ENCODE measurements around the gene ENKUR. TPM values are rescaled to one million over a fixed set of nuclear protein-coding genes. Genes with fewer than 3 reads are reported as not detected.

ENKUR gene
- total RNA-seq, 1 experiment from 2014 or later = not detected

DNA sequence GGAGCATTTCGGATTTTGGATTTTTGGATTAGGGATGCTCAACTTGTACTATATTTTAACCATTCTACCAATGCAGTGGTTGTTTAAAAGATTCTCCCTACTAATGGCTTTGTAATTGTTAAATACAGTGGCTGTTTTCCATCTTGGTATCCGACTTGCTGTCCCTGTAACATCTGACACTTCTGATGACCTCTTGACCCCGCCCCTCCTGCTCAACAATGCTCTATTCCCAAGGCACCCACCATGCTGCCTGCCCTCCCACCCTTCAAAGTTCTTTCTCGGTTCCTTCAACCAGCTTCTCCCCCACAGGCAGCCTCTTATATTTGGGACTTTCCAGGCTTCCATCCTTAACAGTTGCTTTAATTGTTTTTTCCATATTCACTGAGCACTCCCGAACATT lies 65.5 kb downstream of the ENKUR start:
- Histone ChIP-seq H3F3A (ENCODE audit: low read length, unreplicated experiment) (no peaks in the 10 kb centered on the region), H3K9me2 (replicated peaks; ENCODE audit: low read length) (no peaks in the 10 kb centered on the region), H3K27me3 (ENCODE audit: low read length) (no peaks in the 10 kb centered on the region), H2AFZ (ENCODE audit: low read length) (no peak overlapping the region), H3K4me1 (ENCODE audit: insufficient read depth, low read length) (peaks cover 39% of the 10 kb centered on the region), H3K27ac (ENCODE audit: low read length) (no peak overlapping the region), H3K4me3 (ENCODE audit: low read length) (no peak overlapping the region), H3K79me2 (ENCODE audit: low read length) (no peaks in the 10 kb centered on the region), H3K4me2 (ENCODE audit: low read length) (no peak overlapping the region), H3K36me3 (ENCODE audit: low read depth, low read length) (no peaks in the 10 kb centered on the region), H3K9ac (ENCODE audit: low read length) (no peak overlapping the region), H3K9me3 (ENCODE audit: low read length) (no peaks in the 10 kb centered on the region), H4K20me1 (ENCODE audit: low read length) (no peaks in the 10 kb centered on the region)
- TF ChIP-seq EZH2phosphoT487 (IDR thresholded peaks at IDR 0.05; ENCODE audit: borderline replicate concordance, low read length) (no peak), EZH2 (IDR thresholded peaks at IDR 0.05; ENCODE audit: low read length, unreplicated experiment) (no peak), CTCF (conservative IDR thresholded peaks at IDR 0.05; ENCODE audit: low read depth, low read length) (no peak)
- BruUV-seq (replicated peaks) = no TSS peak
- CTCF ChIA-PET = no interaction called here
- intact Hi-C loops (cut with micrococcal nuclease) = no loop called here
- DNase-seq (no peak), ATAC-seq (no peak)
- POLR2A ChIA-PET (ENCODE audit: unreplicated experiment) = no interaction called here

- no peaks in the 10 kb centered on the region for H3K79me2 ChIP-seq (ENCODE audit: low read length)
- H3K36me3 ChIP-seq (ENCODE audit: low read depth, low read length) = no peaks in the 10 kb centered on the region
- H3K27me3 ChIP-seq (ENCODE audit: low read length) = no peaks in the 10 kb centered on the region
- no peak for DNase-seq
- no peaks in the 10 kb centered on the region for H4K20me1 ChIP-seq (ENCODE audit: low read length)
- no TSS peak for BruUV-seq (replicated peaks)
- H3K9me2 ChIP-seq (replicated peaks; ENCODE audit: low read length) = no peaks in the 10 kb centered on the region
- no peaks in the 10 kb centered on the region for H3K9me3 ChIP-seq (ENCODE audit: low read length)
- no peak overlapping the region for H3K4me3 ChIP-seq (ENCODE audit: low read length)
- no peak for TF ChIP-seq EZH2 (IDR thresholded peaks at IDR 0.05; ENCODE audit: low read length, unreplicated experiment)
- TF ChIP-seq CTCF (conservative IDR thresholded peaks at IDR 0.05; ENCODE audit: low read depth, low read length) = no peak
- CTCF ChIA-PET = no interaction called here
- no peak overlapping the region for H2AFZ ChIP-seq (ENCODE audit: low read length)
- peaks cover 47% of the 10 kb centered on the region for H3K4me1 ChIP-seq (ENCODE audit: insufficient read depth, low read length)
- no peak for ATAC-seq
- no peaks in the 10 kb centered on the region for H3F3A ChIP-seq (ENCODE audit: low read length, unreplicated experiment)
- H3K27ac ChIP-seq (ENCODE audit: low read length) = no peak overlapping the region
- H3K9ac ChIP-seq (ENCODE audit: low read length) = no peak overlapping the region
- intact Hi-C loops (cut with micrococcal nuclease) = loop anchor here (5.0 kb wide), 2 partner anchors 82 to 102 kb away; no protein-coding TSS in a partner anchor
- POLR2A ChIA-PET (ENCODE audit: unreplicated experiment) = no interaction called here
- no peak overlapping the region for H3K4me2 ChIP-seq (ENCODE audit: low read length)
These were observed 66.3 kb downstream of the ENKUR start for GRCh38 chr10:24949616-24950015.

DNA sequence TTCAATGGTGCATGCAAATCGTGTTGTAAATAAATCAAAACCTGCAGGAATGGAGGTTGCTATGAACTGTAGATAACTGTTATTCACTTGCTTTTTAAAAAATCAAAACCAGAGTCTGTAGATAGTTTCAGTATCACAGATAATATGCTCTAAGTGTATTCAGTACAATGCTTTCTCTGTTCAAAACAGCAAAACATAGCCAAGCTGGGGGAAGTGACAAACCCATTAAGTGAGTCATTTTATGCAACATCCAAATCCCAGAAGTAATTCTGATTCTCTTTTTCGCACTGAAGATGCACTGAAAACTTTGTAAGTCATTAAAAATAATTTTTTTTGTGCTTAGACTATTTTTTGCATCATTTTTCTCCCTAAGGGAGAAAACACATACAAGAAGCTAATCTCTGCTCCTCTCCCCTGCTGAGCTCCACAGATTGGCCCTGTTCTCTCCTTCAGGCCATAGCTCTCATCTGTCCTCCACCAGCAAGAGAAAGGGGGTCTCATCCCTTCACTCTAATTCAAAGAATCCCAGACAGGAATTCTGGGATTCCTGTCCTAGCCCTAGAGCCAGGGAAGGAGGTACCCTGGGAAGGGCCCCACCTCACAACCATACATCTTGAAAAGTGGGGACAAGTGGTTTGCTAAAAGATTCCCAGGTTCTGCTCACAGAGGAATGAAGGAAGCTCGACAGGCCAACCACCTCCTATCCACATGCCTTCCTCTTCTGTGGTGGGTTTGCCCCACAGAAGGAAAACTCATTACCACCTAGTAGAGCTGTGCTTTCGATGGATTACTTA lies 68.5 kb downstream of the ENKUR start:
- Histone ChIP-seq H3K27ac (ENCODE audit: low read length) (peak overlapping the region; percentile 83), H3K79me2 (ENCODE audit: low read length) (no peaks in the 10 kb centered on the region), H3F3A (ENCODE audit: low read length, unreplicated experiment) (no peaks in the 10 kb centered on the region), H3K36me3 (ENCODE audit: low read depth, low read length) (no peaks in the 10 kb centered on the region), H3K4me2 (ENCODE audit: low read length) (peak overlapping the region; percentile 63), H3K9ac (ENCODE audit: low read length) (peak overlapping the region; percentile 42; the same call in 1 of the 2 replicates), H4K20me1 (ENCODE audit: low read length) (no peaks in the 10 kb centered on the region), H3K27me3 (ENCODE audit: low read length) (no peaks in the 10 kb centered on the region), H3K9me3 (ENCODE audit: low read length) (no peaks in the 10 kb centered on the region), H3K4me1 (ENCODE audit: insufficient read depth, low read length) (peaks cover 42% of the 10 kb centered on the region), H2AFZ (ENCODE audit: low read length) (no peak overlapping the region), H3K9me2 (replicated peaks; ENCODE audit: low read length) (no peaks in the 10 kb centered on the region), H3K4me3 (ENCODE audit: low read length) (no peak overlapping the region)
- peak; percentile 71 for ATAC-seq
- intact Hi-C loops (cut with micrococcal nuclease) = loop anchor here (2.0 to 5.0 kb wide), 3 partner anchors 80 to 223 kb away; no protein-coding TSS in a partner anchor
- TF ChIP-seq EZH2phosphoT487 (IDR thresholded peaks at IDR 0.05; ENCODE audit: borderline replicate concordance, low read length) = no peak
- TF ChIP-seq CTCF (conservative IDR thresholded peaks at IDR 0.05; ENCODE audit: low read depth, low read length) = no peak
- TF ChIP-seq EZH2 (IDR thresholded peaks at IDR 0.05; ENCODE audit: low read length, unreplicated experiment) = no peak
- peak; percentile 67 for DNase-seq
- CTCF ChIA-PET = interaction anchor here (0.6 to 0.7 kb wide), 2 partner anchors 99 to 220 kb away, joined by 3 to 4 read pairs; no protein-coding TSS in a partner anchor
- BruUV-seq (replicated peaks) = no TSS peak
- POLR2A ChIA-PET (ENCODE audit: unreplicated experiment) = no interaction called here

Data from PC-3 (cell line).